HepG2 (cell line): ENCODE results near the gene DGCR8. TPM values are rescaled to one million over a fixed set of nuclear protein-coding genes. Genes with fewer than 3 reads are reported as not detected.

Source experiments
- ATAC-seq: fragments of 200-7000 bp; cut with Tn5 transposase; 3 replicates; pipeline ENCODE4 v1.9.1; 2020; ENCODE audit warnings: mild to moderate bottlenecking, moderate library complexity
- BruUV-seq: library from RNA; stranded (reverse); fragments of 400-500 nt; replicated peaks from 2 replicates; lab custom pipeline; 2021; lab: Mats Ljungman, UMichigan
- CTCF ChIA-PET: fragments of 300-600 bp; formaldehyde crosslinking; extraction: SDS; loops from one replicate; lab custom pipeline; 2021; ENCODE audit warnings: low total read pairs, inconsistent platforms, low intra/inter-chr PET ratio; lab: Yijun Ruan, JAX
- POLR2A ChIA-PET: fragments of 350-600 bp; sonication (Branson Sonifier 250); formaldehyde crosslinking; loops from one replicate; lab custom pipeline; 2020; ENCODE audit warnings: antibody characterized with exemption, inconsistent platforms; lab: Yijun Ruan, JAX
- DNase-seq: peaks from one replicate; pipeline ENCODE4 v3.0.0-alpha.2; 2015; ENCODE audit warnings: low spot score
- FAIRE-seq: peaks from 3 replicates; lab custom pipeline; 2011; peaks lifted over from hg19 to GRCh38; lab: Jason Lieb, UNC
- H2AFZ ChIP-seq: one replicate; pipeline ENCODE4 v1.6.1; 2011; ENCODE audit warnings: low read length, inconsistent platforms
- H3K27ac ChIP-seq: fragments of 300-600 bp; 3 replicates; pipeline ENCODE4 v1.8.0; 2011; ENCODE audit warnings: mixed run types, mild to moderate bottlenecking, mixed read lengths, low read length, inconsistent platforms; ENCODE audit not compliant: insufficient read depth; ENCODE audit errors: extremely low read length
- H3K27me3 ChIP-seq, 2 experiments: fragments of 200-600 bp in 1 of 2; 2 replicates in 1 of 2; 3 replicates in 1 of 2; pipeline versions ENCODE4 v1.6.0 to v1.8.0; 2011; ENCODE audit warnings: low read length in 2 of 2, mild to moderate bottlenecking in 2 of 2, moderate library complexity in 2 of 2, inconsistent platforms in 1 of 2; ENCODE audit not compliant: insufficient read depth in 2 of 2, control insufficient read depth in 1 of 2
- H3K36me3 ChIP-seq, 2 experiments: fragments of 200-600 bp in 1 of 2; replicated peaks in 1 of 2; 2 replicates in 1 of 2; 3 replicates in 1 of 2; pipeline versions ENCODE4 v1.5.1 to v1.8.0; 2011; ENCODE audit warnings: low read length in 2 of 2, inconsistent platforms in 1 of 2; ENCODE audit not compliant: insufficient read depth in 2 of 2, control insufficient read depth in 1 of 2
- H3K4me1 ChIP-seq: 2 replicates; pipeline ENCODE4 v1.5.1; 2012; ENCODE audit warnings: low read length, inconsistent platforms; ENCODE audit not compliant: insufficient read depth
- H3K4me2 ChIP-seq: 2 replicates; pipeline ENCODE4 v1.6.0; 2011; ENCODE audit warnings: low read depth, low read length, inconsistent platforms
- H3K4me3 ChIP-seq, 3 experiments: fragments of 200-600 bp in 1 of 3; sonication (generic), shearing (Covaris generic) in 1 of 3; replicated peaks in 1 of 3; 2 replicates each; pipeline ENCODE4 v1.5.1; 2011 to 2016; ENCODE audit warnings: low read length in 3 of 3, inconsistent platforms in 2 of 3, low read depth in 2 of 3, mild to moderate bottlenecking in 2 of 3, control low read depth in 1 of 3, mixed read lengths in 1 of 3; ENCODE audit not compliant: insufficient read depth in 1 of 3
- H3K79me2 ChIP-seq: one replicate; pipeline ENCODE4 v1.6.1; 2011; ENCODE audit warnings: low read length, inconsistent platforms; ENCODE audit not compliant: insufficient read depth
- H3K9ac ChIP-seq: 2 replicates; pipeline ENCODE4 v1.6.0; 2011; ENCODE audit warnings: mild to moderate bottlenecking, low read depth, low read length, inconsistent platforms; ENCODE audit not compliant: insufficient read depth
- H3K9me3 ChIP-seq: 2 replicates; pipeline ENCODE4 v1.5.1; 2012; ENCODE audit warnings: mild to moderate bottlenecking, low read length
- H4K20me1 ChIP-seq: 2 replicates; pipeline ENCODE4 v1.6.0; 2011; ENCODE audit warnings: inconsistent platforms, mild to moderate bottlenecking, low read length, moderate library complexity; ENCODE audit not compliant: insufficient read depth
- KLF13 ChIP-seq: sonication (generic); formaldehyde crosslinking; IDR thresholded peaks from 2 replicates; pipeline ENCODE4 v1.4.0; 2020; ENCODE audit warnings: mild to moderate bottlenecking, missing genetic modification reagents
- MBD4 ChIP-seq: IDR thresholded peaks from 2 replicates; pipeline ENCODE4 v1.6.1; 2012; ENCODE audit warnings: low read length, inconsistent platforms, borderline replicate concordance
- NCOA2 ChIP-seq: sonication (generic); formaldehyde crosslinking; IDR thresholded peaks from 2 replicates; pipeline ENCODE4 v1.8.0; 2022; ENCODE audit warnings: inconsistent platforms
- NFE2L1 ChIP-seq: sonication (generic); formaldehyde crosslinking; IDR thresholded peaks from 2 replicates; pipeline ENCODE4 v1.4.0; 2020; ENCODE audit warnings: missing genetic modification reagents, mild to moderate bottlenecking, borderline replicate concordance
- RAD51 ChIP-seq: fragments of 450-650 bp; IDR thresholded peaks from 2 replicates; pipeline ENCODE4 v1.6.1; 2016; ENCODE audit warnings: borderline replicate concordance
- RARG ChIP-seq: sonication (generic); formaldehyde crosslinking; IDR thresholded peaks from 2 replicates; pipeline ENCODE4 v1.4.0; 2020; ENCODE audit warnings: low read depth, mild to moderate bottlenecking, missing genetic modification reagents
- RXRB ChIP-seq: IDR thresholded peaks from 2 replicates; pipeline ENCODE4 v1.6.1; 2016; ENCODE audit warnings: borderline replicate concordance, missing genetic modification reagents, missing compliant biosample characterization
- SNRNP70 ChIP-seq: fragments of 200-400 bp; formaldehyde crosslinking; IDR thresholded peaks from 2 replicates; pipeline ENCODE4 v1.6.1; 2017; ENCODE audit warnings: mild to moderate bottlenecking, low read depth, low read length, moderate library complexity
- THYN1 ChIP-seq: sonication (generic); formaldehyde crosslinking; IDR thresholded peaks from 2 replicates; pipeline ENCODE4 v1.8.1; 2023; ENCODE audit warnings: low read depth, mild to moderate bottlenecking, moderate library complexity, missing genetic modification reagents, borderline replicate concordance
- ZEB1 ChIP-seq: IDR thresholded peaks from 2 replicates; pipeline ENCODE4 v1.6.1; 2012; ENCODE audit warnings: mild to moderate bottlenecking, low read depth, inconsistent platforms; ENCODE audit not compliant: insufficient replicate concordance
- ZFAT ChIP-seq: sonication (generic); formaldehyde crosslinking; conservative IDR thresholded peaks from 2 replicates; pipeline ENCODE4 v1.8.1; 2023; ENCODE audit warnings: missing genetic modification reagents, inconsistent platforms
- ZNF256 ChIP-seq: sonication (generic); formaldehyde crosslinking; conservative IDR thresholded peaks from 2 replicates; pipeline ENCODE4 v1.4.0; 2020; ENCODE audit warnings: missing genetic modification reagents
- ZNF296 ChIP-seq: sonication (generic); formaldehyde crosslinking; conservative IDR thresholded peaks from 2 replicates; pipeline ENCODE4 v1.5.0; 2020; ENCODE audit warnings: mild to moderate bottlenecking, missing genetic modification reagents
- ZNF460 ChIP-seq: sonication (generic); formaldehyde crosslinking; IDR thresholded peaks from 2 replicates; pipeline ENCODE4 v1.5.1; 2020; ENCODE audit warnings: missing genetic modification reagents, mild to moderate bottlenecking, borderline replicate concordance
- ZNF780A ChIP-seq: sonication (generic); formaldehyde crosslinking; IDR thresholded peaks from 2 replicates; pipeline ENCODE4 v1.8.0; 2022; ENCODE audit warnings: mild to moderate bottlenecking, missing genetic modification reagents, moderate library complexity
- WGBS: methylation state at CpG from one replicate; pipeline ENCODE4 v1.1.6; 2017; ENCODE audit warnings: low lambda C conversion rate; 5-methylcytosine and 5-hydroxymethylcytosine counted together
- in situ Hi-C: cut with HindIII; loops from 2 replicates; pipeline ENCODE4 v1.10.0; 2017; ENCODE audit warnings: low pct_unique_long_range_greater_than_20kb; ENCODE audit not compliant: extremely low pct_ligation_motif_present
- intact Hi-C: fragments of 100-400 bp; cut with micrococcal nuclease; formaldehyde crosslinking; loops from one replicate; pipeline ENCODE4 v1.10.0; 2022; ENCODE audit not compliant: unreplicated experiment
- polyA plus RNA-seq, 8 experiments: library from polyadenylated mRNA; depleted of rRNA in 3 of 8; stranded (reverse) in 7 of 8; unstranded in 1 of 8; fragments of >200 nt; fragmentation: Illumina TruSeq in 4 of 8; extraction: Trizol in 4 of 8; gene quantifications; 2 replicates each; pipeline versions ENCODE4 v1.2.1 to v1.2.3, GENCODE V29; 2011 to 2016; ENCODE audit warnings: low read depth in 4 of 8, missing spikeins in 1 of 8, mixed read lengths in 1 of 8; ENCODE audit not compliant: insufficient read depth in 1 of 8
- total RNA-seq, 5 experiments: library from RNA; depleted of rRNA; stranded (reverse); fragments of >200 nt; fragmentation: Illumina TruSeq; extraction: Trizol; gene quantifications; 2 replicates each; pipeline ENCODE4 v1.2.3, GENCODE V29; 2016; ENCODE audit warnings: low read depth in 1 of 5
- TF ChIP-seq, protein P1 (sequence below): fragments of 450-650 bp; IDR thresholded peaks from 2 replicates; pipeline ENCODE4 v1.6.1; 2017; ENCODE audit warnings: mild to moderate bottlenecking
- TF ChIP-seq, protein P2 (sequence below): sonication (generic); formaldehyde crosslinking; conservative IDR thresholded peaks from 2 replicates; pipeline ENCODE4 v1.8.0; 2022; ENCODE audit warnings: low read depth, missing genetic modification reagents

DGCR8 gene
- total and polyA plus RNA-seq, 2 of the 13 experiments (the other 11 are each of a cell fraction or from before 2014, with no cell fraction given) = 10.2 to 23.2 TPM

DNA sequence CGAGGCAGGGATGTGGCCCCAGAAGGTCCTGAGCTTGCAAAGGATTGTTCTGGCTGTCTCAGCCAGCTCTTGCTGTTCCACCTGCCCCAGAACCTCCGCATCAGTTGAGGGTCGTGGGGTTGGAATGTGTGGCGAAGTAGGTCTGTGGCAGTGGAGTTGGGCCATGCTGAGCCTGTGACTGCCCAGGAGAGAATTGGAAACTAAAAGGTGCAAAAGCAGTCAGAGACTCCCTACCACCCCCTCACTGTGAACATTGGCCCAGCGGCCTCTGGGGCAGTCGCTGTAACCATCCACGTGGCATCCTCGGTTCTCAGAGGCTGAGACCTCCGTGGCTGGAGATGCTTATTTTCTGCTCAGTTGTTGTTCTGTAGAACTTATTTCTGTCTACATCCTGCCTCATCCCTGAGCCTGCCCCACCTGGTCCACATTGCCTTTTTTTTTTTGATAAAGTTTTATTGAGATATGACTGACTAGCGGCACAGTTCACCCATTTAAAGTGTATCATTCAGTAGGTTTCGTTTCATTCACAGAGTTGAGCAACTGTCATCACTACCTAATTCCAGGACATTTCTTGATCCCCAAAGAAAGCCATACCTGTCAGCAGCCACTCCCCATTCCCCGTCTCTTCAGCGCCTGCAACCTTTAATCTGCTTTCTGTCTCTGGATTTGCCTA is 22.3 kb upstream of the DGCR8 start (continued):
- TF ChIP-seq, protein P1, sequence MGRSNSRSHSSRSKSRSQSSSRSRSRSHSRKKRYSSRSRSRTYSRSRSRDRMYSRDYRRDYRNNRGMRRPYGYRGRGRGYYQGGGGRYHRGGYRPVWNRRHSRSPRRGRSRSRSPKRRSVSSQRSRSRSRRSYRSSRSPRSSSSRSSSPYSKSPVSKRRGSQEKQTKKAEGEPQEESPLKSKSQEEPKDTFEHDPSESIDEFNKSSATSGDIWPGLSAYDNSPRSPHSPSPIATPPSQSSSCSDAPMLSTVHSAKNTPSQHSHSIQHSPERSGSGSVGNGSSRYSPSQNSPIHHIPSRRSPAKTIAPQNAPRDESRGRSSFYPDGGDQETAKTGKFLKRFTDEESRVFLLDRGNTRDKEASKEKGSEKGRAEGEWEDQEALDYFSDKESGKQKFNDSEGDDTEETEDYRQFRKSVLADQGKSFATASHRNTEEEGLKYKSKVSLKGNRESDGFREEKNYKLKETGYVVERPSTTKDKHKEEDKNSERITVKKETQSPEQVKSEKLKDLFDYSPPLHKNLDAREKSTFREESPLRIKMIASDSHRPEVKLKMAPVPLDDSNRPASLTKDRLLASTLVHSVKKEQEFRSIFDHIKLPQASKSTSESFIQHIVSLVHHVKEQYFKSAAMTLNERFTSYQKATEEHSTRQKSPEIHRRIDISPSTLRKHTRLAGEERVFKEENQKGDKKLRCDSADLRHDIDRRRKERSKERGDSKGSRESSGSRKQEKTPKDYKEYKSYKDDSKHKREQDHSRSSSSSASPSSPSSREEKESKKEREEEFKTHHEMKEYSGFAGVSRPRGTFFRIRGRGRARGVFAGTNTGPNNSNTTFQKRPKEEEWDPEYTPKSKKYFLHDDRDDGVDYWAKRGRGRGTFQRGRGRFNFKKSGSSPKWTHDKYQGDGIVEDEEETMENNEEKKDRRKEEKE = no peak
- no peak for TF ChIP-seq ZEB1
- no peak for TF ChIP-seq ZNF256 (CRISPR knock-in tag)
- TF ChIP-seq, all 625 proteins: peak for 0

DNA sequence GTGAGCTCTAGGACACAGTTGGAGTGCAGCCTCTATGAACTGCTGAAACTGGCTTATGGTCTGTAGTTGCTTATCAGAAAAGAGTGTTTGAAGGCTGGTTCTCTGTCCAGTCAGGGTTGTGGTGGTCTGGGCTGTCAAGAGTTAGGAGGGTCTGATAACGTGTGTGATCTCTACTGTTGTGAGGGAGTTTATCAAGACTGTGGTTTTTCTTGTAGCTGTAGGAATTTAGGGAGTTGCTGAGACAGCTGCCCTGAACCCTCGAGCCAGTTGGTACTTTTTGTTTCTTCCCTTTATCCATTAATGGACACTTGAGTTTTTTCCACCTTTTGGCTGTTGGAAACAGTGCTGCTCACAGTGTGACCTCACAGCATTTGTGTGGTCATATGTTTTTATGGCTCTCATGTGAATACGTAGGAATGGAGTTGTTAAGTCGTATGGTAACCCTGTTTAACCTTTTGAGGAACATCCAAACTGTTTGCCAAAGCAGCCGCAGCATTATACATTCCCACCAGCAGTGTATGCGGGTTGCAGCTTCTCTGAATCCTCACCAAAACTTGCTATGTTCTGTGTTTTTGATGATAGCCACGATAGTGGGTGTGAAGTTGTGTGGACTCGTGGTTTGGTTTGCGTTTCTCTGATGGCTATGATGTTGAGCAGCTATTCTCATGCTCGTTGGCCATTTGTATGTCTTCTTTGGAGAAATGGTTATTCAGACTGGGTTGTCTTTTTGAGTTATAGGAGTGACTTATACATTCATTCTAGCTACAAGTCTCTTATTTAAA is 20.9 kb upstream of the DGCR8 start:
- no peaks in the 10 kb centered on the region for H3K9me3 ChIP-seq
- POLR2A ChIA-PET = no interaction called here
- no peak overlapping the region for H3K27ac ChIP-seq
- FAIRE-seq = no peak
- 96% methylated on average over 10 of the region's 10 CpGs for WGBS
- no peaks in the 10 kb centered on the region for H4K20me1 ChIP-seq
- H3K9ac ChIP-seq = no peak overlapping the region
- no peaks in the 10 kb centered on the region for H3K4me1 ChIP-seq
- no peak overlapping the region for H3K4me3 ChIP-seq
- intact Hi-C loops = no loop called here
- H3K27me3 ChIP-seq = no peaks in the 10 kb centered on the region
- DNase-seq = no peak
- H3K79me2 ChIP-seq = no peaks in the 10 kb centered on the region
- no peak overlapping the region for H3K4me2 ChIP-seq
- CTCF ChIA-PET = no interaction called here
- no TSS peak for BruUV-seq
- in situ Hi-C loops = no loop called here
- no peak overlapping the region for H2AFZ ChIP-seq
- no peak for ATAC-seq
- H3K36me3 ChIP-seq = peaks cover 0 to 22% of the 10 kb centered on the region in 2 experiments; a peak in 2 of 5 replicates
- TF ChIP-seq RAD51 (no peak), SNRNP70 (no peak), THYN1 (CRISPR knock-in tag) (no peak), ZNF460 (CRISPR knock-in tag) (no peak), KLF13 (no peak), NCOA2 (no peak), ZNF780A (CRISPR knock-in tag) (no peak), ZFAT (CRISPR knock-in tag) (no peak), RARG (no peak), NFE2L1 (CRISPR knock-in tag) (no peak), RXRB (CRISPR knock-in tag) (no peak), MBD4 (no peak), ZNF296 (no peak)
- TF ChIP-seq, protein P2, sequence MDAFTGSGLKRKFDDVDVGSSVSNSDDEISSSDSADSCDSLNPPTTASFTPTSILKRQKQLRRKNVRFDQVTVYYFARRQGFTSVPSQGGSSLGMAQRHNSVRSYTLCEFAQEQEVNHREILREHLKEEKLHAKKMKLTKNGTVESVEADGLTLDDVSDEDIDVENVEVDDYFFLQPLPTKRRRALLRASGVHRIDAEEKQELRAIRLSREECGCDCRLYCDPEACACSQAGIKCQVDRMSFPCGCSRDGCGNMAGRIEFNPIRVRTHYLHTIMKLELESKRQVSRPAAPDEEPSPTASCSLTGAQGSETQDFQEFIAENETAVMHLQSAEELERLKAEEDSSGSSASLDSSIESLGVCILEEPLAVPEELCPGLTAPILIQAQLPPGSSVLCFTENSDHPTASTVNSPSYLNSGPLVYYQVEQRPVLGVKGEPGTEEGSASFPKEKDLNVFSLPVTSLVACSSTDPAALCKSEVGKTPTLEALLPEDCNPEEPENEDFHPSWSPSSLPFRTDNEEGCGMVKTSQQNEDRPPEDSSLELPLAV = no peak
